ENCODE measurements around the gene DYRK2.

DNA sequence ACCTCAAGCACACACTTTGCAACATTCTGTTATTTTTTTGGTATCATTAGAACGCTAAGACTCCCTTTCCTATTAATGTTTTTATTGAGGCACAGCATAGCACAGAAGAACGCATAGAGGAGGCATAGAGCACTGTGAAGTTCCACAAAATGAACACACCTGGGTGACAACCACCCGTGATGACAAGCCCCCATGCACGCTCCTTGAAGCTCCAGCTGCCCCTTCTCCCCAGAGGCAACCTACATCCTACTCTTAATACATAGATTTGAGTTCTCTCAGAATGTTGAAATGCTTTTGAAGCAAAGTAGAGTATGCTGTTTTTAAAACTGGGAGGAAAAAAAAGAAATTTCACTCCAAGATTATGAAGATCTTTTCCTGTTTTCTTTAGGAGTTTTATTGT is 55.5 kb downstream of the DYRK2 start:
- no peak for TF ChIP-seq POLR2A (IDR thresholded peaks at IDR 0.05)
- TF ChIP-seq, protein P1, sequence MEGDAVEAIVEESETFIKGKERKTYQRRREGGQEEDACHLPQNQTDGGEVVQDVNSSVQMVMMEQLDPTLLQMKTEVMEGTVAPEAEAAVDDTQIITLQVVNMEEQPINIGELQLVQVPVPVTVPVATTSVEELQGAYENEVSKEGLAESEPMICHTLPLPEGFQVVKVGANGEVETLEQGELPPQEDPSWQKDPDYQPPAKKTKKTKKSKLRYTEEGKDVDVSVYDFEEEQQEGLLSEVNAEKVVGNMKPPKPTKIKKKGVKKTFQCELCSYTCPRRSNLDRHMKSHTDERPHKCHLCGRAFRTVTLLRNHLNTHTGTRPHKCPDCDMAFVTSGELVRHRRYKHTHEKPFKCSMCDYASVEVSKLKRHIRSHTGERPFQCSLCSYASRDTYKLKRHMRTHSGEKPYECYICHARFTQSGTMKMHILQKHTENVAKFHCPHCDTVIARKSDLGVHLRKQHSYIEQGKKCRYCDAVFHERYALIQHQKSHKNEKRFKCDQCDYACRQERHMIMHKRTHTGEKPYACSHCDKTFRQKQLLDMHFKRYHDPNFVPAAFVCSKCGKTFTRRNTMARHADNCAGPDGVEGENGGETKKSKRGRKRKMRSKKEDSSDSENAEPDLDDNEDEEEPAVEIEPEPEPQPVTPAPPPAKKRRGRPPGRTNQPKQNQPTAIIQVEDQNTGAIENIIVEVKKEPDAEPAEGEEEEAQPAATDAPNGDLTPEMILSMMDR (IDR thresholded peaks at IDR 0.05), result no peak
